Vagina (tissue), 2 donors: ENCODE measurements around the gene BICD2. TPM values are rescaled to one million over a fixed set of nuclear protein-coding genes. Genes with fewer than 3 reads are reported as not detected.

Source experiments
- DNase-seq, 2 donors: peaks; one replicate each; pipeline ENCODE4 v3.0.0-alpha.2; 2017; ENCODE audit errors: extremely low spot score in 2 of 2
- H3K27ac ChIP-seq: fragments of 200-600 bp; sonication (generic); one replicate; pipeline ENCODE4 v1.5.1; 2019
- H3K27me3 ChIP-seq: fragments of 200-600 bp; sonication (generic); one replicate; pipeline ENCODE4 v1.5.1; 2019
- H3K36me3 ChIP-seq, 2 donors: fragments of 200-600 bp; sonication (generic); one replicate each; pipeline ENCODE4 v1.5.1; 2017 to 2019
- H3K4me1 ChIP-seq: fragments of 200-600 bp; sonication (generic); one replicate; pipeline ENCODE4 v1.5.1; 2019
- H3K4me3 ChIP-seq, 2 donors: fragments of 200-600 bp; sonication (generic); 1 replicate in 1 of 2; 2 replicates in 1 of 2; pipeline ENCODE4 v1.5.1; 2016 to 2019
- H3K9me3 ChIP-seq: fragments of 200-600 bp; sonication (generic); one replicate; pipeline ENCODE4 v1.5.1; 2019
- CTCF ChIP-seq, 3 experiments: fragments of 450-650 bp in 2 of 3; fragments of 200-600 bp in 1 of 3; sonication (generic) in 1 of 3; IDR thresholded peaks; one replicate each; pipeline ENCODE4 v1.5.1; 2017 to 2019; ENCODE audit warnings: antibody characterized with exemption in 3 of 3, mild to moderate bottlenecking in 2 of 3, moderate library complexity in 2 of 3
- POLR2A ChIP-seq, 2 donors: fragments of 450-650 bp; IDR thresholded peaks; one replicate each; pipeline ENCODE4 v1.6.1; 2017; ENCODE audit warnings: antibody characterized with exemption in 2 of 2, mild to moderate bottlenecking in 2 of 2, moderate library complexity in 2 of 2
- POLR2AphosphoS5 ChIP-seq, 2 donors: sonication (generic); formaldehyde crosslinking; IDR thresholded peaks; one replicate each; pipeline ENCODE4 v1.9.0; 2017; ENCODE audit warnings: antibody characterized with exemption in 2 of 2, mild to moderate bottlenecking in 2 of 2, low read depth in 1 of 2; ENCODE audit not compliant: insufficient read depth in 1 of 2
- intact Hi-C: fragments of 100-400 bp; cut with DNase I; formaldehyde crosslinking; loops from one replicate; pipeline ENCODE4 v1.15.1; 2023
- total RNA-seq: library from RNA; depleted of rRNA; stranded (reverse); fragments of >200 nt; gene quantifications from one replicate; pipeline ENCODE4 v1.2.3, GENCODE V29; 2016

BICD2 gene
- total RNA-seq, 1 donor from 2014 or later: 82.7 TPM

- H3K36me3 ChIP-seq: peaks cover 0 to 36% of the 10 kb centered on the region in 2 donors
- peak overlapping the region; percentile 77 for H3K27ac ChIP-seq
- peaks cover 56% of the 10 kb centered on the region for H3K4me1 ChIP-seq
- TF ChIP-seq CTCF (IDR thresholded peaks at IDR 0.05) (no peak), POLR2A (IDR thresholded peaks at IDR 0.05) (no peak), POLR2AphosphoS5 (IDR thresholded peaks at IDR 0.05; ENCODE audit: insufficient read depth in 1 of 2, low read depth in 1 of 2) (no peak)
- H3K27me3 ChIP-seq: no peaks in the 10 kb centered on the region
- intact Hi-C loops: no loop called here
- DNase-seq: peak in 1 of 2 donors; percentile 93
- H3K9me3 ChIP-seq: no peaks in the 10 kb centered on the region
- H3K4me3 ChIP-seq: no peak overlapping the region
These were observed 39.4 kb downstream of the BICD2 start for GRCh38 chr9:92725266-92725545.

- Histone ChIP-seq H3K9me3 (no peaks in the 10 kb centered on the region), H3K27me3 (no peaks in the 10 kb centered on the region), H3K4me1 (peaks cover 56% of the 10 kb centered on the region), H3K36me3 (peaks cover 0 to 41% of the 10 kb centered on the region in 2 donors), H3K4me3 (no peak overlapping the region), H3K27ac (peak overlapping the region; percentile 77)
- DNase-seq: no peak
- TF ChIP-seq POLR2A (IDR thresholded peaks at IDR 0.05) (no peak), CTCF (IDR thresholded peaks at IDR 0.05) (no peak), POLR2AphosphoS5 (IDR thresholded peaks at IDR 0.05; ENCODE audit: insufficient read depth in 1 of 2, low read depth in 1 of 2) (no peak)
- intact Hi-C loops: no loop called here
These were observed 39.9 kb downstream of the BICD2 start for GRCh38 chr9:92724528-92725265.

- intact Hi-C loops: no loop called here
- no peak for TF ChIP-seq POLR2A (IDR thresholded peaks at IDR 0.05)
- TF ChIP-seq POLR2AphosphoS5 (IDR thresholded peaks at IDR 0.05; ENCODE audit: insufficient read depth in 1 of 2, low read depth in 1 of 2): no peak
- TF ChIP-seq CTCF (IDR thresholded peaks at IDR 0.05): no peak
- Histone ChIP-seq H3K4me1 (peaks cover 56% of the 10 kb centered on the region), H3K9me3 (no peaks in the 10 kb centered on the region), H3K27ac (peak overlapping the region; percentile 77), H3K36me3 (peaks cover 0 to 48% of the 10 kb centered on the region in 2 donors), H3K27me3 (no peaks in the 10 kb centered on the region), H3K4me3 (no peak overlapping the region)
- DNase-seq: peak in 1 of 2 donors; percentile 77
These were observed 40.8 kb downstream of the BICD2 start for GRCh38 chr9:92723801-92724323.

- H3K27ac ChIP-seq: peak overlapping the region; percentile 77
- H3K4me1 ChIP-seq: peaks cover 59% of the 10 kb centered on the region
- no peaks in the 10 kb centered on the region for H3K9me3 ChIP-seq
- peaks cover 0 to 48% of the 10 kb centered on the region in 2 donors for H3K36me3 ChIP-seq
- peak in 1 of 2 donors; percentile 83 for TF ChIP-seq POLR2AphosphoS5 (IDR thresholded peaks at IDR 0.05; ENCODE audit: insufficient read depth in 1 of 2, low read depth in 1 of 2)
- TF ChIP-seq CTCF (IDR thresholded peaks at IDR 0.05): no peak
- DNase-seq: no peak
- intact Hi-C loops: no loop called here
- H3K27me3 ChIP-seq: no peaks in the 10 kb centered on the region
- H3K4me3 ChIP-seq: no peak overlapping the region
These were observed 41.4 kb downstream of the BICD2 start for GRCh38 chr9:92723299-92723625.
